GM12872 (cell line): ENCODE data around the gene VEGFD.

Source experiments
- TF ChIP-seq, protein P1 (sequence below): IDR thresholded peaks from 3 replicates; pipeline ENCODE4 v1.5.1; 2011; ENCODE audit warnings: low read depth, mild to moderate bottlenecking, low read length, moderate library complexity; ENCODE audit not compliant: insufficient read depth

VEGFD gene

DNA sequence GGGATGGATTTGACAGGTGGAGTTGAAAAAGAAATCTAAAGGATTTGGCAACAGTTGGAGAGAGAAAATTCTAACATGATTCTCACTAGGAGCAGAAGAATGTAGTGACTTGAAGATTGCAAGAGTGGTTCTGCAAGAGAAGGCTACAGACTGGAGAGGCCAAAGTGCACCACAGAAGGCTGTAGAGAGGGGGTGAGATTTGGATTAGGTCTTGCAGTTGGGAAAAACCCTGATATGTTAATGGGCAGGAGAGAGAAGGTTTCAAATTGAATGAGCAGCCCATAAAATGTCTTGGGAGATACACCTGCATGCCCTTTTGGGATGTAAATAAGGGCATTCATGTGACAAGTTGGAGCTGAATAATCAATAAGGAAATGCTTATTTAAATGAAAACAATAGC, 14.7 kb upstream of the VEGFD start:
- TF ChIP-seq, protein P1, sequence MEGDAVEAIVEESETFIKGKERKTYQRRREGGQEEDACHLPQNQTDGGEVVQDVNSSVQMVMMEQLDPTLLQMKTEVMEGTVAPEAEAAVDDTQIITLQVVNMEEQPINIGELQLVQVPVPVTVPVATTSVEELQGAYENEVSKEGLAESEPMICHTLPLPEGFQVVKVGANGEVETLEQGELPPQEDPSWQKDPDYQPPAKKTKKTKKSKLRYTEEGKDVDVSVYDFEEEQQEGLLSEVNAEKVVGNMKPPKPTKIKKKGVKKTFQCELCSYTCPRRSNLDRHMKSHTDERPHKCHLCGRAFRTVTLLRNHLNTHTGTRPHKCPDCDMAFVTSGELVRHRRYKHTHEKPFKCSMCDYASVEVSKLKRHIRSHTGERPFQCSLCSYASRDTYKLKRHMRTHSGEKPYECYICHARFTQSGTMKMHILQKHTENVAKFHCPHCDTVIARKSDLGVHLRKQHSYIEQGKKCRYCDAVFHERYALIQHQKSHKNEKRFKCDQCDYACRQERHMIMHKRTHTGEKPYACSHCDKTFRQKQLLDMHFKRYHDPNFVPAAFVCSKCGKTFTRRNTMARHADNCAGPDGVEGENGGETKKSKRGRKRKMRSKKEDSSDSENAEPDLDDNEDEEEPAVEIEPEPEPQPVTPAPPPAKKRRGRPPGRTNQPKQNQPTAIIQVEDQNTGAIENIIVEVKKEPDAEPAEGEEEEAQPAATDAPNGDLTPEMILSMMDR: no peak

DNA sequence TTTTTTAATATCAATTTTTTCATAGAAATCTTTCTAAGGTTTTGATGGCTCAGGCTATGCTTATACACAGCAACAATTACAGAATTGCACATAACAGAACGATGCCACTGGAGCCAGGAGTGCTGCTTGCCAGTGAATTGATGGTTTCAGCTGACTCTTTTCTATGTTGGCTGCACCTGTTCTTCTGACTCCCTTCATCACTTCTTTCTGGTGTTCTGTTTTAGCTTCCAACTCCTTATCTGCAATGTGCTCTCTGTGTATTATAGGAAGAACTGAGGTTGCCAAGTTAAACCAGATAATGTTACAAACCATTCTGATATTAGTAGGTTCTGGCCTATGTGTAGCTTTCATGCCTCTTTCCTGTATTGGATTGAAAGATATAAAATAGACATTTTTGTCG, 11.6 kb upstream of the VEGFD start:
- TF ChIP-seq, protein P1: no peak

DNA sequence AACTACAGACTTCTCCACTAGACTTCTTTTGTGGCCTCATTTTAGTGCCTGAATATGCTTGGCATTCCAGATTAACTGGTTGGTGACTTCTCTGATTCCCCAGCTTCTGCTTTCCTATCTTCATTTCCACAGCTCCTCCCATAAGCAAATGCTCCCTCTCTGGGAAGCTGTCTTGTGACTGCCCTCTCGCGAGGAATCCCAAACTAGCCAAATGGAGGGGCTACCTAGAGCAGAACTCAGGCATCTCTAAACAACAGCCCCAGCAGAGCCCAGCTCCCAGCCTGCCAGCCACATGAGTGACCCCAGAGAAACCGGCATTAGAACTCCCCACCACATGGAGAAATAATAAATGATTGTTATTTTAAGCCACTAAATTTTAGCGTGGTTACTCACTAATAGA, 7.6 kb upstream of the VEGFD start:
- TF ChIP-seq, protein P1: no peak

DNA sequence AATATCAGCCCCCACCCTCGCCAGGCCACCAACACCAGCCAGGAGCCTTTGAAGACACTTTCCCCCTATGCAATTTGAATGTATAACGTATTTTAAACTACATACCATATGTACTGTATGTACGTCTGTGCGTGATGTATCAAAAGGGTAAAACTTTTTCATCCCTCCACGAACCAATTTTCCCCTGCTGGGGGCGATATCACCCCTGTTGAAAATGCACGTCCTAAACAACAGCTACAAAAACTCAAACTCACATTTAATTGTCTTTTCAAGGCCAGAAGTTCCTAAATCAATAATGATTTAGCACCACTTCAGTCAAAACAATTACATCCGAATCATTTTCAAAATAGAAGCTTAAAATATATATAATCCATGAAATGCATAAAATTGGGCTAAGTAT, 1.4 kb downstream of the VEGFD start:
- TF ChIP-seq, protein P1: no peak

DNA sequence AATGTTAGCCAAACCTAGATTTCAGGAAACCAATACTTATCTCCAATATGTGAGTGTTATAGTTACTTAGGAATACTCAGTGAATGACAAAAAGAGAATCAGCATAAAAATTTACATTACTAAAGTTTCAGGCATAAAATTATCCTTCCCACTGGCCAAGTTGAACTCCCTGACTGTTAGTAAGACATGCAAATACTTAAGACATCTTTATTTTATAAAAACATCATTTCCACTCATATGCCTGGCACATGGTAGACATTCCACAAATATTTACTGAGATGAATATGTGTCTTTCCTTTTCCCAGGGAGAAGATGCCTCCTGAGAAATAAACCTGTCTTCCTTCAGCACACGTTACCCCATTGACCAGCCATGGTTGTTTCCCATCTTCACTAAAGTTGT, 7.3 kb downstream of the VEGFD start:
- TF ChIP-seq, protein P1: no peak

DNA sequence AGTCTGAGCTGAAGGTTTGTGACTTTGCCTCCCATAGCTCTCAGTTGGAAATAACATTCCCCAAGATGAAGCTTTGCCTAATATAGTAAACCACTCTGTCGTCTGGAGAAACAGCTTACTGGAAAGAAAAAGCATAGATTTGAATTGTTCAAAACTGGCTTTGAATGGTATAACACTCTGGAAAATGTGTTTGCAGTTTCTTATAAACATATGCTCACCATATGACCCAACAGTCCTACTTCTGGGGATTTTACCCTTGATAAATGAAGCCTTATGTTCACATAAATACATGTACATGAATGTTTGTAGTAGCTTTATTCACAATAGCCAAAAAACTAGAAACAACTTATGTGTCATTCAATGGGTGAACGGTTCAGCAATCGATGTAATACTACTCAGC, 10.2 kb downstream of the VEGFD start:
- TF ChIP-seq, protein P1: no peak

DNA sequence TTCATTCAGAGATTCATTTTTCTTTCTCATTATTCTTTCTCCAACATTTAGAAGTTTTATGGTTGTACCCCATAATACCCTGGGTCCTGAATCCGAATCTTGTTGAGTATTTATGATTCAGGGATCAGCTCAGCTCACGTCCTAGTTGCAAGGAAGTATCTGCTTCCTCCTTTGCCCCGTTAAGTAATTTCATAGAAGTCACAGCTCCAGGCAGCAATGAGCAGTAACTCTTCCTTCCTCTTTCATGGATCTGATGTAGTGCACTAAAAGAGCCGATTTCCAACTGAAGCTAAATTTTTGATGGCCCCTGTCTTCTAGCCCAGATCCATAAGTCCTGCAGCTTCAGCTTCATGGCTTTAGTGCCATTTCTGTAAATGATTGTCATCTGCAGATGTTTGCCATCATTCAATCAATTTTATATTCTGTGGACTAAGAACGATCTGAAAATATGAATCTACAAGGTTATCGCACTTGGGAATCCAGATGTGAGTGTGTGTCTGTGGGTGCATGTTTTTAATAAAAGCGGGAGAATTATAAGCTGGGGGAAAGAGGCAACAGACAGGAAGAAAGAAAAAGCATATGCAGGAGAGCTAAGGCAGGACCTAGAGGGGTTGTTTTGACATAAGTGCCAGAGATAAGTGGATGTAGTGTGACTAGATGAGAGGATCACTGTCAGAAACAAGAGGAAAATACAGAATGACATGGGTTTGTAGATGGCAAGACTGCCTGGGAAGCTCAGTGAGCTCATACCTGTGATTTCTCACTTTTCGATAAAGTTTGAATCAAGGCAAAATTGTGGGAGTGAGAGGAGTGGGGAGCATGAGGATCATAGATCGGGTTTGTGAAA, 17.5 kb downstream of the VEGFD start:
- TF ChIP-seq, protein P1: no peak
